GM12865 (cell line): ENCODE data around the gene PPP2R2C.

Source experiments
- DNase-seq: peaks from one replicate; pipeline ENCODE4 v3.0.0; 2010; ENCODE audit warnings: low read depth
- H3K4me3 ChIP-seq: 2 replicates; pipeline ENCODE4 v1.5.1; 2011; ENCODE audit warnings: mild to moderate bottlenecking, low read depth, low read length, control low read depth
- TF ChIP-seq, protein P1 (sequence below): IDR thresholded peaks from 2 replicates; pipeline ENCODE4 v1.5.1; 2011; ENCODE audit warnings: low read length, control low read depth, low read depth, inconsistent platforms; ENCODE audit not compliant: insufficient read depth; ENCODE audit errors: missing control alignments

PPP2R2C gene

DNA sequence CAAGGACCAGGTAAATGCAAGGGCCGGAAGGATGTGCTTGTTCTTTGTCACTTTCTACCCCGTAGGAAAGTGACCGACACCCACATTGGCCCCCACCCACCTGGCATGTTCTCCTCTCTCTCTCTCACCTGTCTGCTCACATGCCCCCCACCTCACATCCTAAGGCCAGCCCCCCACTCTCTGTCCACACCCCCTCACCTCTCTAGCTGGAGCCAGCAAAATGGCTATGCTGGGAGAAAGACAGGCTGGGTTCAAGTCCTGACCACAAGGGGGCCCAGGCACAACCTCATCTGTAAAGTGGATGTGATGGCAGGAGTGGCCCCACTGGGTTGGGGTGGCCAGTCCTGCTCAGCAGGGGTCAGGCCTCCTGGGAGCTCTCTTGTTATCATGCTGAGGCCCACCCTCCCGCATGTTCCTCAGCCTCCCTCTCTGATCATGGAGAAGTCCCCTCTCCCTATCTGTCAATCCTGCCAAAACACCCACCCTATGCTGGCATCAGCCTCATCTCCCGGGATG lies 1.7 kb upstream of the PPP2R2C start:
- DNase-seq, result no peak
- no peak overlapping the region for H3K4me3 ChIP-seq
- TF ChIP-seq, protein P1, sequence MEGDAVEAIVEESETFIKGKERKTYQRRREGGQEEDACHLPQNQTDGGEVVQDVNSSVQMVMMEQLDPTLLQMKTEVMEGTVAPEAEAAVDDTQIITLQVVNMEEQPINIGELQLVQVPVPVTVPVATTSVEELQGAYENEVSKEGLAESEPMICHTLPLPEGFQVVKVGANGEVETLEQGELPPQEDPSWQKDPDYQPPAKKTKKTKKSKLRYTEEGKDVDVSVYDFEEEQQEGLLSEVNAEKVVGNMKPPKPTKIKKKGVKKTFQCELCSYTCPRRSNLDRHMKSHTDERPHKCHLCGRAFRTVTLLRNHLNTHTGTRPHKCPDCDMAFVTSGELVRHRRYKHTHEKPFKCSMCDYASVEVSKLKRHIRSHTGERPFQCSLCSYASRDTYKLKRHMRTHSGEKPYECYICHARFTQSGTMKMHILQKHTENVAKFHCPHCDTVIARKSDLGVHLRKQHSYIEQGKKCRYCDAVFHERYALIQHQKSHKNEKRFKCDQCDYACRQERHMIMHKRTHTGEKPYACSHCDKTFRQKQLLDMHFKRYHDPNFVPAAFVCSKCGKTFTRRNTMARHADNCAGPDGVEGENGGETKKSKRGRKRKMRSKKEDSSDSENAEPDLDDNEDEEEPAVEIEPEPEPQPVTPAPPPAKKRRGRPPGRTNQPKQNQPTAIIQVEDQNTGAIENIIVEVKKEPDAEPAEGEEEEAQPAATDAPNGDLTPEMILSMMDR, result no peak

DNA sequence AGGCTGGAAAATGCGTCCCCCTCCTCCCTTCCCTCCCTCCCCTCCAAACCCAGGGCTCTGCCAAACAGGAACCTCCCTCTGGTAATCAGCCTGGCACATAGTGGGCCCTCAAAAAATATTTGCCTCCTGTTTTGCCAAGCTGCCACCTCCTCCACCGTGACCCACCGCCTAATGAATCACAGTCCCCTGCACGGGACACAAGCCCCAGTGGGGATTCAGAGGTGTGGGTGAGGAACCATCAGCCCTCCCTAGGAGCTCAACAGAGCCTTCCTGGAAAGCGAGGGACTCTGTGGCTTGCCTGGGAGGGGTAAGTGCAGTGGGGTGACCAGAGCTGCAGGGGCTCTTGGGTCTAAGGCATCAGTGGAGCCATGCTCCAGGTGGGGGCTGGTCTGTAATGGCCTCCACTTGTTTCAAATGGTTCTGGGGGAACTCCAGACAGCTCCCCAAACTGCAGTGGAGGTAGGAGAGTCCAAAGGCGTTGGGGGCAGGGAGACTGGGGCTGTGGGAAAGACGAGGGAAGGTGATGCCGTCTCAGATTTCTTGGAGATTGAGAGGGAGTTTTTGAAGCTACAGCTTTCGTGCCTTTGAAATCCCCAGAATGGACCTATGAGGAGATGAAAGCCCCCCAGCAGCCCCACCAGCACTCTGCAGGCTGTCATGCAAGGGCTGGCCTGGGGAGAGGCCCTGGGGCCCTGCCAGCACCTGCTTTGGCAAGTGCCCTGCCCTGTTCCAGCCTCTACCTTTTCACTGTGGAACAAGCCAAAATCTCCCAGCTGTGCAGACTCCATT lies 1.0 kb upstream of the PPP2R2C start:
- no peak overlapping the region for H3K4me3 ChIP-seq
- DNase-seq, result no peak

DNA sequence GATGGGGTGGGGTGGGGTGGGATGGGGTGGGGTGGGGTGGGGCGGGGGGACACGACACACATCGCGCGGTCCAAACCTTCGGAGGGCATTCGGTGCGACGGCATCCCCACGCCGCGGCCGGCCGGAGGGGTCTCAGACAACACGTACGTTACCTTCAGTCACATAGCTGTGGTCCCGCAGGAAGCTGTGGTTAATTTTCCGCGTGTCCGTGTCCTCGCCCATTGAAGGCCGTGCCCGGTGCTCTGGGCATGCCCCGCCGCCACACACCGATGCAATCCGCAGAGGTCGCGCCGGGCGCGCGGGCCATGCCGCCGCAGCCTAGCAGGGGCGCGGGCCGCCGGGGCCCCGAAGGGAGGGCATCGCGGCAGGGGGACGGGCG lies 417 bp downstream of the PPP2R2C start:
- TF ChIP-seq, protein P1, result no peak
- no peak for DNase-seq
- no peak overlapping the region for H3K4me3 ChIP-seq

More for the DNA sequence above, 1.0 kb upstream of the PPP2R2C start:
- TF ChIP-seq, protein P1, result no peak

DNA sequence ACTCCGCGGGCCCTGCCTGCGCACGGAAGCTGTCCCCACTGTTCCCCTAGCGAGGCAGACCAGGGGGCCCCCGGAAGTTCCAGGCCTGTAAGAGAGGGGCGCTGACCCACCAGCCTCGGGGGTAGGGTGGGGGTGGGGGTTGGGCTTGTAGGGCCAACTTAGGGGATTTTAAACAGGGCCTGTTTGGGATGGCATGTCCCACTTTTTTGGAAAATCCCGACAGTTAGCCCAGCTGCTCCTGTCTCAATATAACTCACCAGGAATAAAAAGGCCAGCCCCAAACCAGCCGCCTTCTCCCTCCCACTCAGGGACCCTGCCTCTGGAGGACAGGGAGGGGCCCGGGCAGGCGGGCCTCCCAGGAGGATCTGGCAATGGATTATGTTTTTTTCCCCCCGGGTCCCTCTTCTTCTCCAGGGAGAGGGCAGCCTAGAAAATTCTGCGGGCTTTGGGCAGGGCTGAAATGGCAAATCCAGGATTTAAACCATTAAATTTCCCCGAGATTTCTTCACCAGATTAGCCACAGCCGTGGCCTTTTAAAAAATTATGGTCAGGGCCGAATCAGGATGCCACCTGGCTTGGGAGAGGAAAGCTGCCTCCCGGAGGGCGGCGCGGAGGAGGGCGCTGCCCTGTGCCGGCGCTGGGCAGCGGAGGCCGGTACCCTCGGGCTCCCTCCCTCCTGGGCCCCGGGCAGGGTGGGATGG lies 957 bp downstream of the PPP2R2C start:
- no peak for DNase-seq
- no peak overlapping the region for H3K4me3 ChIP-seq
- TF ChIP-seq, protein P1, result no peak

DNA sequence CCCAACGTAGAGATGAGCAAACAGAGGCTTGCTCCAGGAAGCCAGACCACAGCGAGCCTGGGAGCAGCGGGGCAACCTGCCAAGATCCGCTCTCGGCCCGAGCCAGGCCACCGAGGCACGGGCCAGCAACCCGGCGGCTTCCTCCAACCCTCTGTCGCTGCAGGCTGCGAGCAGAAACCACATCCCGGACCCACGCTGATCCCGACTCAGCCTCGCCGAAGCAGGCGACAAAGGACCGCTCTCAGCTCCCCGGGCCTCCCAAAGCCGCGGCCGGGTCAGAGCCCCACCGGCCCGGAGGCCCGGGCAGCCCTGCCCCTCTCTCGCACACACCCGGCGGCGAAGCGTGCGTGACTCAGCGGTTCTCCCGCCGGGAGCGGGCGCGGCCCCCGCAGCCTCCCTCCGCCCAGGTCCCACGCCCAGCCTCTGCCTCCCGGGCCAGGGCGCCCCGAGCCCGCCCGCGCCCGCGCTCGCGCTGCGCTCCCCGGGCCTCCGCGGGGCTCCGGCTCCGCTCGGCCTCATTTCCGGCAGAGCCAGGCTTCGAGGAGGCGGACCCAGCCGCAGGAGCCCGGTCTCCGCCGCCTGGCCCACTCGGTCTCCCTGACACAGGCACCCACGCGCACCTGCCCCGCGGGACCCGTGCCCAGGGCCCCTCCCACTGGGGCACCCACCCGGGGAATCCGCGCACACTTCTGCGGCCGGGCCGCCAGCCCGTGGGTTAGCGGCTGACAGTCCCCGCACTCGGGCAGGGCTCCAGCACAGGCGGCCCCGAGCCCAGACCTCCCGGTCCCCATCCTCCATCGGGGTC lies 1.7 kb downstream of the PPP2R2C start:
- TF ChIP-seq, protein P1, result no peak
- no peak for DNase-seq
- no peak overlapping the region for H3K4me3 ChIP-seq

DNA sequence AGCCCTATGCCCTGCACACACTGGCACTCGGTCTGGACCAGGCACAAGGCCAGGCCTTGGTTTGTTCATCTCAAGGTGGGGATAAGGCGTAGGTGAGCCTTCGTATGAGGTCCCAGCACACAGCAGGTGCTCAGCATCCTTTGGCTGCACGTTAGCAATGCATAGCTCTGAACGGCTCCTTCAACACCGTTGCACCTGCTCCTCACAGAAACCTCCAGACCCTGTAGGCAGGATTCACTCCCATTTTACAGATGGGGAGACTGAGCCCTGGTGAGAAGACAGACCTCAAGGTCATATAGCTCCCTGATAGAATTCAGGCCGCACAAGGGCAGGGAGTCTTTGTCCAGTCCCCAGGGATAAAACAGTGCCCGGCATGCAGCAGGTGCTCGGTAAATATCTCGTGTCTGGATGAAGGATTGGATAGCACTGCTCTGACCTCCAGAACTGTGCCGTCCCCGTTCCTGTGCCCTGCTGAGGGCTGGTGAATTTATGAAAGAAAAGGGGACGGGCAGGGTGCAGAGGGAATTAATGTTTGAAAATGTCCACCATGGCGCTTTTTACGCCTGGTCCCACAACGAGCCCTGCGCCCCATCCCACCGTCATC lies 2.4 kb downstream of the PPP2R2C start:
- TF ChIP-seq, protein P1, result no peak
- DNase-seq, result no peak
- no peak overlapping the region for H3K4me3 ChIP-seq
